Fibroblast of skin of left quadriceps (primary cell): ENCODE results near the gene SULT1A1.

Experiments used
- DNase-seq, 2 experiments: peaks; one replicate each; pipeline ENCODE4 v3.0.0-alpha.2; 2013; ENCODE audit warnings: low read depth in 2 of 2

SULT1A1 gene

DNA sequence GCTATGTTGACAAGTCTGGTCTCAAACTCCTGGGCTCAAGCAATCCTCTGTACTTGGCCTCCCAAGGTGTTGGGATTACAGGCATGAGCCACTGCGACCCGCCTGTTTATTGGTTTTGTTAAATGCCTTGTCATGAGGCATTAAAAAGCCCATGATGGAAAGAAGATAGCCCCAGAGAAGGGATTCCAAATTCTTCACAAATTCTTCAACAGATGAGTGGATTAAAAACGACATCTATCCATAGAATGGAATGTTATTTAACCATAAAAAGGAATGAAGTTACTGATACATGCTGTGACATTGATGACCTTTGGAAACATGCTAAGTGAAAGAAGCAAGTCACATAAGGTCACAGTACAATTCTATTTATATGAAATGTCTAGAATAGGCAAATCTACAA is 51.4 kb downstream of the SULT1A1 start:
- DNase-seq = no peak

DNA sequence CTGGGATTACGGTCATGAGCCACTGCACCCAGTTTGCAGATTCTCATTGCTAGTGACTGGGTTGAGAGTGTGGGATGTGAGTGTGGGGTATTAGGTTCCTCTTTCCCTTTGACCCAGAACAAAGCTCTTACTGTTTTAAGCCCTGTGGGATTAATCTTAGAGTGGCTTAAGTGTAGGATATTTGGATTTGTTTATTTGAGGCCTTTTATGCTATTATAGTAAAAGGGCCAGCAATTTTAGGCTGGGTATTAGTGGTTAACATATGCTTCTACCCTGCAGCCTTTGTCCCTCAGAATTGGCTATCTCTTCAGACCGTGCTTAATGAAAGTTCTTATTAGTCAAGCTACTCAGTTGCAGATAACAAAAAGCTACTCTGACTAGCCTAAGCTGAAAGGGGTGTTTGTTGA is 52.9 kb downstream of the SULT1A1 start:
- no peak for DNase-seq

DNA sequence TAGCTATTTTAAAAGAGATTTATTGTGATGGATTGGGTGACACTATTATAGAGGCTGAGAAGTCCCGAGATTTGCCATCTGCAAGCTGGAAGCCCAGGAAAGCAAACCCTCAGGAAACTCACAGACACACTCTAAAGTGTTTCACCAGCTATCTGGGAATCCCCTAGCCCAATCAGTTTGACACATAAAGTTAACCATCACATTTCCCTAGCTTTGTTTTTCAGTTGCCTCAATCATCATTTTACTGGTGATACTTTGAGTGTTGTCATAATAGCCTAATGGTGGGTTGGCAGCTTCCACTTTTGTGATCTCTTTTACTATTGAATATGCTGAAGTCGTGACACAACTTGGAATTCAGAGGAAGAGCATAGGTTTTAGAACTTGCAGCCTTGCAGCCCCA is 54.3 kb downstream of the SULT1A1 start:
- DNase-seq = no peak
